ENCODE data around the gene ANKMY2. TPM values are rescaled to one million over a fixed set of nuclear protein-coding genes. Genes with fewer than 3 reads are reported as not detected.

The ANKMY2 gene
- total RNA-seq (1 to 10 TPM; 3.3 to 5.1 TPM), total RNA-seq (3.8 to 26.7 (median 13.5) reads per million in 172 experiments)
- 10.4 TPM for polyA plus RNA-seq (2013, experiment 1 of 2)
- 10.1 TPM for polyA plus RNA-seq (2013, experiment 2 of 2)

DNA sequence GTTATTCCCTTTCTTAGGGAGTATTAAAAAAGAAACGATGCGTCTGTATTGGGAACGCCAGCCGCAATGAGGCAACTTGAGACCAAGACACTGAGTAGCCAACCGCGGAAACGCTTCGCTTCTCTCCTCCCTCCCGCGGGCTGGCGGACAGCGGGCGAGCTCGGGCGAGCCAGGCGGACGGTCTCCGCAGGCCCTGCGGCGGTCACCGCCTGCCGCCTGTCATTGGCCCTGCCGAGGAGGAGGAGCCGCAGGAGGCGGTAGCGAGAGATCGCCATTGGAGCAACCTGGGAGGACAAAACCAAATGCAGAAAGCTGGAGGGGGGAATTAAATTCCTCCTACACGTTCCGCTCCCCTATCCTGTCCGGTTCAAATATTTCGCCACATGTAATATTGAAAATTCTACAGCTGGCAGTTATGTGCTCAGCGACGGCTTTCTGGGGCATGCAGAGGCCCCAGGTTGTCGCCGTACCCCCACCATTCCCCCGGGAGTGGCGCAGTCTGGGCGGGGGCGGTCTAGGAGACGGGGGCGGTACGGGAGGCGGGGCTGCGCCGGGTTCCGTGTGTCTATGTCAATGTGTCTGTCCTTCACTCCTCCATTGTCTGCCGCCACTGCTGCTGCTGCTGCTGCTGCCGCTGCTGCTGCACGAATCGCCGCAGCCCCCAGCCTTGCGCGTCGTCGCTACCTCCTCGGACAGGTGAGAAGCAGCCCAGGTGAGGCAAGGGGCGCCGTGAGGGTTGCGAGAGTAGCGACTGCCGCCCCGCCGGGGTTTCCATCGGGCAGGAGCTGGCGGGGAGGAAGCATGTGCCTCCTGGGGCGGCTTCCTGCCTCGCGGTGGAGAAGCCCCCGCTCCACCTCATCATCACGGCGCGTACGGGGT is at the start of gene ANKMY2, which contains the start of gene BZW2:
Gene ANKMY2, minus strand, starts transcription at position 162 of the 879 bp plus-strand sequence. CDS start 181 bp downstream, outside the sequence.
Gene BZW2, plus strand, starts transcription at position 589 of the 879 bp plus-strand sequence. CDS start 19,263 bp downstream, outside the sequence.
- Histone ChIP-seq H3K9me3 (ENCODE audit: control insufficient read depth in 1 of 2, insufficient read depth in 1 of 2, low read length in 2 of 2) (no peaks in the 10 kb centered on the region), H3K27ac (ENCODE audit: low read depth in 1 of 2, low read length in 2 of 2) (peak within 1 kb of the TSS; percentile 75 to 88), H3K4me1 (ENCODE audit: insufficient read depth, low read length) (peaks cover 28% of the 10 kb centered on the region), H3K36me3 (ENCODE audit: insufficient read depth, low read length) (no peaks in the 10 kb centered on the region), H3K4me3 (ENCODE audit: low read length) (peak within 1 kb of the TSS; percentile 89), H3K27me3 (ENCODE audit: control insufficient read depth in 1 of 2, insufficient read depth in 2 of 2, low read length in 2 of 2) (no peaks in the 10 kb centered on the region)
- ChIA-PET POLR2A (interaction anchor here (0.6 to 2.9 kb wide), 10 partner anchors 8 to 652 kb away, joined by 3 to 42 read pairs (median 5); partner anchors contain the start of genes AHR, CRPPA and SOSTDC1), CTCF (interaction anchor here (0.8 kb wide), 1 partner anchor 81 kb away, joined by 3 read pairs; no protein-coding TSS in a partner anchor)
- Mint-ChIP-seq H3K4me1 (ENCODE audit: low read depth) (peaks cover 78% of the 10 kb centered on the region), H3K27me3 (no peaks in the 10 kb centered on the region), H3K27ac (peak within 1 kb of the TSS; percentile 90), H3K4me3 (peak within 1 kb of the TSS; percentile 99), H3K36me3 (ENCODE audit: low read depth) (peaks cover 15% of the 10 kb centered on the region), H3K9me3 (no peaks in the 10 kb centered on the region)
- TF ChIP-seq, protein P1, sequence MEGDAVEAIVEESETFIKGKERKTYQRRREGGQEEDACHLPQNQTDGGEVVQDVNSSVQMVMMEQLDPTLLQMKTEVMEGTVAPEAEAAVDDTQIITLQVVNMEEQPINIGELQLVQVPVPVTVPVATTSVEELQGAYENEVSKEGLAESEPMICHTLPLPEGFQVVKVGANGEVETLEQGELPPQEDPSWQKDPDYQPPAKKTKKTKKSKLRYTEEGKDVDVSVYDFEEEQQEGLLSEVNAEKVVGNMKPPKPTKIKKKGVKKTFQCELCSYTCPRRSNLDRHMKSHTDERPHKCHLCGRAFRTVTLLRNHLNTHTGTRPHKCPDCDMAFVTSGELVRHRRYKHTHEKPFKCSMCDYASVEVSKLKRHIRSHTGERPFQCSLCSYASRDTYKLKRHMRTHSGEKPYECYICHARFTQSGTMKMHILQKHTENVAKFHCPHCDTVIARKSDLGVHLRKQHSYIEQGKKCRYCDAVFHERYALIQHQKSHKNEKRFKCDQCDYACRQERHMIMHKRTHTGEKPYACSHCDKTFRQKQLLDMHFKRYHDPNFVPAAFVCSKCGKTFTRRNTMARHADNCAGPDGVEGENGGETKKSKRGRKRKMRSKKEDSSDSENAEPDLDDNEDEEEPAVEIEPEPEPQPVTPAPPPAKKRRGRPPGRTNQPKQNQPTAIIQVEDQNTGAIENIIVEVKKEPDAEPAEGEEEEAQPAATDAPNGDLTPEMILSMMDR (IDR thresholded peaks at IDR 0.05): no peak
- peak; percentile 85 for ATAC-seq (ENCODE audit: poor library complexity)
- DNase-seq: peak; percentile 85 to 98 (median 92)
- intact Hi-C loops (cut with DNase I, micrococcal nuclease): loop anchor here (5.0 kb wide), 3 partner anchors 224 to 1296 kb away; partner anchors contain the start of genes CRPPA (in 2 of the 2), AHR (in 1 of the 2) and SNX13 (in 1 of the 2)

DNA sequence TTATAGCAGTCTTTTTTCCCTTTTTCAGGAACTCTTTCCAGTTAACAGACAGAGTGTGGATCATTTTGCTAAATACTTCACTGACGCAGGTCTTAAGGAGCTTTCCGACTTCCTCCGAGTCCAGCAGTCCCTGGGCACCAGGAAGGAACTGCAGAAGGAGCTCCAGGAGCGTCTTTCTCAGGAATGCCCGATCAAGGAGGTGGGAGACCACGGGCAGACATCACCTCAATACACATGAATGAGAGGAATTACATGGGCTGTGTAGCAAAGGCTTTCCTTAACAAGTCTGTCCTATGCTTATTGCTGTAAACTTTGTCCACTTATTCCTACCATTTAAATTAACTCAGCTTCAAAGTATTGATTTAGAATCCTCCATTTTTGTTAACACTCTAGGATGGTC is 49.3 kb upstream of the ANKMY2 start:
- CTCF ChIA-PET: no interaction called here
- no peak overlapping the region for H3K27ac ChIP-seq (ENCODE audit: low read depth in 1 of 2, low read length in 2 of 2)
- intact Hi-C loops (cut with DNase I, micrococcal nuclease): loop anchor here in 1 of 2 experiments (5.0 kb wide), 1 partner anchor 222 kb away; no protein-coding TSS in a partner anchor
- no peaks in the 10 kb centered on the region for H3K9me3 ChIP-seq (ENCODE audit: control insufficient read depth in 1 of 2, insufficient read depth in 1 of 2, low read length in 2 of 2)
- Mint-ChIP-seq H3K4me3 (no peak overlapping the region), H3K9me3 (no peaks in the 10 kb centered on the region), H3K27me3 (no peaks in the 10 kb centered on the region), H3K4me1 (ENCODE audit: low read depth) (no peaks in the 10 kb centered on the region), H3K27ac (no peak overlapping the region), H3K36me3 (ENCODE audit: low read depth) (peaks cover 95% of the 10 kb centered on the region)
- POLR2A ChIA-PET: no interaction called here
- DNase-seq (no peak), ATAC-seq (ENCODE audit: poor library complexity) (no peak)
- TF ChIP-seq, protein P1 (IDR thresholded peaks at IDR 0.05): no peak
- H3K4me3 ChIP-seq (ENCODE audit: low read length): no peak overlapping the region
- no peaks in the 10 kb centered on the region for H3K27me3 ChIP-seq (ENCODE audit: control insufficient read depth in 1 of 2, insufficient read depth in 2 of 2, low read length in 2 of 2)
- H3K36me3 ChIP-seq (ENCODE audit: insufficient read depth, low read length): peaks cover 75% of the 10 kb centered on the region
- H3K4me1 ChIP-seq (ENCODE audit: insufficient read depth, low read length): no peaks in the 10 kb centered on the region

DNA sequence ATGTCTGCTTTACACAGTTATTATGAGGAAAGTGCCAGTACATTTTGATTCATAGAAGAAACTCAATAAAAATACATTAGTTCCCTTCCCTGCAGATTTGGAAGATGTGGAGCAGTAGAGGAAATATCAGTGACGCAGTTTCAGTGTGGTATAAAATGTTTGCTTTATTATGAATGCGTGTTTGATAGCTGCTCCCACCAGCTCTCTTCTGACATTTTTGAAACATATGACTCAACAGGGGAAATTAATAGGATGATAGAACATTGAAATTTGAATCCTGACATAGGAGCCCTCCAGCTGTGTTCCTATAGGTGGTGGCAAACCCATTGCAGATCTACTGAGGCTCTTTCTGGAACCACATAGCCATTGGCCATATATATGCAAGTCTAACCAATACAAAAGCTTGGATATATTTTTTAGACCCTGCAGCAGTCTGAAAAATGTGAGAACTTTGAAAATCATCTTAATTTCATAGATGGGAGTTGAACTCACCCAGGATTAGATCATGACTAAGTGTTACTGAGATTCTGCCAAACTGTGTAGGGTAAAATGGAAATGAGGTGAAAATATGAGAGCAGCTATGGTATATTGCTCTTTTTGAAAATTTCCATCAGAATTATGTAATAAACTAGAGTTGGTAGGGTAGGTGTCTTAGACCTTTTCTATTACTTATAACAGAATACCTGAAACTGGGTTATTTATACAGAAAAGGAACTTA is 48.2 kb upstream of the ANKMY2 start:
- Histone ChIP-seq H3K36me3 (ENCODE audit: insufficient read depth, low read length) (peaks cover 72% of the 10 kb centered on the region), H3K4me1 (ENCODE audit: insufficient read depth, low read length) (no peaks in the 10 kb centered on the region), H3K27me3 (ENCODE audit: control insufficient read depth in 1 of 2, insufficient read depth in 2 of 2, low read length in 2 of 2) (no peaks in the 10 kb centered on the region), H3K4me3 (ENCODE audit: low read length) (no peak overlapping the region), H3K27ac (ENCODE audit: low read depth in 1 of 2, low read length in 2 of 2) (no peak overlapping the region), H3K9me3 (ENCODE audit: control insufficient read depth in 1 of 2, insufficient read depth in 1 of 2, low read length in 2 of 2) (no peaks in the 10 kb centered on the region)
- Mint-ChIP-seq H3K4me3 (no peak overlapping the region), H3K9me3 (no peaks in the 10 kb centered on the region), H3K27me3 (no peaks in the 10 kb centered on the region), H3K36me3 (ENCODE audit: low read depth) (peaks cover 87% of the 10 kb centered on the region), H3K4me1 (ENCODE audit: low read depth) (no peaks in the 10 kb centered on the region), H3K27ac (no peak overlapping the region)
- TF ChIP-seq, protein P1 (IDR thresholded peaks at IDR 0.05): no peak
- ChIA-PET POLR2A (no interaction called here), CTCF (no interaction called here)
- ATAC-seq (ENCODE audit: poor library complexity) (no peak), DNase-seq (no peak)
- intact Hi-C loops (cut with DNase I, micrococcal nuclease): no loop called here
